Measurements from ENCODE around the gene ADGB. TPM values are rescaled to one million over a fixed set of nuclear protein-coding genes. Genes with fewer than 3 reads are reported as not detected.

Gene ADGB
- polyA plus RNA-seq, 2 of the 4 experiments (the other 2 are of a cell fraction): not detected

DNA sequence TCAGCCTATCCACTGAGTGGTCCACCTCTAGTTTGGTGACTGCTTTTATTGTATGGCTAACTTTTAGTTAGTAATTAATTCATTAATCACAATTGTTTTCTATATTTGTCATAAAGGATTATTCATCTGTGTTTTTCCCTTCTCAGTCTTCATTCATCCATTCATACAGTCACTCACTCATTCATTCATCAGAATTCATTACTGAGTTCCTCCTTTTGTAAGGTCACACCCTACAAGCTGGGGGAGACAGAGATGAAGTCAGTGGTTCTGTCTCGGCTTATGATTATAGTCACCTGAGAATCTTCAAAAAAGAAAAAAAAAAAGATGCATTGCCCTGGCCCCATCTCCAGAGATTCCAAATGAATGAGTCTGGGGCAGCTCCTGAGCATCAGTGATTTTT, 257.1 kb downstream of the ADGB start:
- ATAC-seq: no peak
- FAIRE-seq: no peak
- no peaks in the 10 kb centered on the region for H3K9me3 ChIP-seq
- WGBS (ENCODE audit: missing lambda C conversion rate): 75% methylated on average over 1 of the region's 1 CpG
- H3K4me1 ChIP-seq: peaks cover 6% of the 10 kb centered on the region
- POLR2A ChIA-PET: no interaction called here
- H3K4me2 ChIP-seq: no peak overlapping the region
- no peak overlapping the region for H3K4me3 ChIP-seq
- CTCF ChIA-PET: interaction anchor here (0.9 kb wide), 1 partner anchor 337 kb away, joined by 3 read pairs; no protein-coding TSS in a partner anchor
- no peak overlapping the region for H3K27ac ChIP-seq
- no peak for DNase-seq (ENCODE audit: low read depth in 1 of 2, low spot score in 1 of 2)
- no peak for TF ChIP-seq ZFP36 (IDR thresholded peaks at IDR 0.05; ENCODE audit: borderline replicate concordance, partially characterized antibody)
- TF ChIP-seq, protein P1, sequence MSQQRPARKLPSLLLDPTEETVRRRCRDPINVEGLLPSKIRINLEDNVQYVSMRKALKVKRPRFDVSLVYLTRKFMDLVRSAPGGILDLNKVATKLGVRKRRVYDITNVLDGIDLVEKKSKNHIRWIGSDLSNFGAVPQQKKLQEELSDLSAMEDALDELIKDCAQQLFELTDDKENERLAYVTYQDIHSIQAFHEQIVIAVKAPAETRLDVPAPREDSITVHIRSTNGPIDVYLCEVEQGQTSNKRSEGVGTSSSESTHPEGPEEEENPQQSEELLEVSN (IDR thresholded peaks at IDR 0.05; ENCODE audit: borderline replicate concordance, low read depth): no peak
- no peak for TF ChIP-seq POLR2A (IDR thresholded peaks at IDR 0.05; ENCODE audit: low read length)
- TF ChIP-seq FOSB (CRISPR knock-in tag; IDR thresholded peaks at IDR 0.05): no peak
- no peak for TF ChIP-seq TFCP2L1 (CRISPR knock-in tag; IDR thresholded peaks at IDR 0.05)
- no peak for TF ChIP-seq RNF2 (IDR thresholded peaks at IDR 0.05; ENCODE audit: borderline replicate concordance, low read depth)
- no peak for TF ChIP-seq JUNB (IDR thresholded peaks at IDR 0.05)
- TF ChIP-seq MAFK (IDR thresholded peaks at IDR 0.05; ENCODE audit: partially characterized antibody): no peak

DNA sequence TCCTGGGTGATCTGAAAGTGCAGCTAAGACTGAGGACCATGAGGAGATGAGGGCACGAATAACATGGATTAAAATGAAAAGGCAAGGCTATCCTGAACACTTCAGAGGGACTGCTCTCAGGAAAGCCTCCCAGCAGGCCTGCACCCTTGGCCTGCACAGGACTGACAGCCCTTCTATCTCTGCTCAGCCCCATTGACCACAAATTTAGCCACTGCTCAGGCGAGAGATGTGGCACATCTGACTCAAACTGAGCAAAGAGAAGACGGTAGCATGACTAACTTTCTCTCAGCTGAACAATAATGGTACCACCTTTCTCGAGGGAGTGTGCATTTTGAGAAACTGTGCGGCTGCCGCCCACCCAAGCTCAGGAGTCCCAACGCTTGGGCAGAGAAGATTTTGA, 257.5 kb downstream of the ADGB start:
- Histone ChIP-seq H3K27ac (no peak overlapping the region), H3K4me3 (no peak overlapping the region), H3K4me2 (no peak overlapping the region), H3K4me1 (peaks cover 6% of the 10 kb centered on the region), H3K9me3 (no peaks in the 10 kb centered on the region)
- ATAC-seq: no peak
- no peak for FAIRE-seq
- WGBS (ENCODE audit: missing lambda C conversion rate): 50% methylated on average over 7 of the region's 7 CpGs
- TF ChIP-seq ZC3H11A (IDR thresholded peaks at IDR 0.05): no peak
- no peak for TF ChIP-seq EHMT2 (IDR thresholded peaks at IDR 0.05; ENCODE audit: low read depth)
- TF ChIP-seq FOSL2 (IDR thresholded peaks at IDR 0.05): no peak
- TF ChIP-seq FOSL2 (CRISPR knock-in tag; IDR thresholded peaks at IDR 0.05): no peak
- TF ChIP-seq KDM5A (IDR thresholded peaks at IDR 0.05): no peak
- TF ChIP-seq, protein P2, sequence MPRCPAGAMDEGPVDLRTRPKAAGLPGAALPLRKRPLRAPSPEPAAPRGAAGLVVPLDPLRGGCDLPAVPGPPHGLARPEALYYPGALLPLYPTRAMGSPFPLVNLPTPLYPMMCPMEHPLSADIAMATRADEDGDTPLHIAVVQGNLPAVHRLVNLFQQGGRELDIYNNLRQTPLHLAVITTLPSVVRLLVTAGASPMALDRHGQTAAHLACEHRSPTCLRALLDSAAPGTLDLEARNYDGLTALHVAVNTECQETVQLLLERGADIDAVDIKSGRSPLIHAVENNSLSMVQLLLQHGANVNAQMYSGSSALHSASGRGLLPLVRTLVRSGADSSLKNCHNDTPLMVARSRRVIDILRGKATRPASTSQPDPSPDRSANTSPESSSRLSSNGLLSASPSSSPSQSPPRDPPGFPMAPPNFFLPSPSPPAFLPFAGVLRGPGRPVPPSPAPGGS (IDR thresholded peaks at IDR 0.05): no peak
- no peak for TF ChIP-seq SREBF2 (IDR thresholded peaks at IDR 0.05)
- TF ChIP-seq HEYL (CRISPR knock-in tag; IDR thresholded peaks at IDR 0.05): no peak
- no peak for TF ChIP-seq CHD2 (IDR thresholded peaks at IDR 0.05; ENCODE audit: low read length, partially characterized antibody)
- TF ChIP-seq CBX8 (IDR thresholded peaks at IDR 0.05): no peak
- TF ChIP-seq, protein P3, sequence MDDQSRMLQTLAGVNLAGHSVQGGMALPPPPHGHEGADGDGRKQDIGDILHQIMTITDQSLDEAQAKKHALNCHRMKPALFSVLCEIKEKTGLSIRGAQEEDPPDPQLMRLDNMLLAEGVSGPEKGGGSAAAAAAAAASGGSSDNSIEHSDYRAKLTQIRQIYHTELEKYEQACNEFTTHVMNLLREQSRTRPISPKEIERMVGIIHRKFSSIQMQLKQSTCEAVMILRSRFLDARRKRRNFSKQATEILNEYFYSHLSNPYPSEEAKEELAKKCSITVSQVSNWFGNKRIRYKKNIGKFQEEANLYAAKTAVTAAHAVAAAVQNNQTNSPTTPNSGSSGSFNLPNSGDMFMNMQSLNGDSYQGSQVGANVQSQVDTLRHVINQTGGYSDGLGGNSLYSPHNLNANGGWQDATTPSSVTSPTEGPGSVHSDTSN (IDR thresholded peaks at IDR 0.05): no peak
- TF ChIP-seq EP300 (IDR thresholded peaks at IDR 0.05): no peak
- TF ChIP-seq GATA3 (IDR thresholded peaks at IDR 0.05; ENCODE audit: borderline replicate concordance): no peak
- TF ChIP-seq, protein P4, sequence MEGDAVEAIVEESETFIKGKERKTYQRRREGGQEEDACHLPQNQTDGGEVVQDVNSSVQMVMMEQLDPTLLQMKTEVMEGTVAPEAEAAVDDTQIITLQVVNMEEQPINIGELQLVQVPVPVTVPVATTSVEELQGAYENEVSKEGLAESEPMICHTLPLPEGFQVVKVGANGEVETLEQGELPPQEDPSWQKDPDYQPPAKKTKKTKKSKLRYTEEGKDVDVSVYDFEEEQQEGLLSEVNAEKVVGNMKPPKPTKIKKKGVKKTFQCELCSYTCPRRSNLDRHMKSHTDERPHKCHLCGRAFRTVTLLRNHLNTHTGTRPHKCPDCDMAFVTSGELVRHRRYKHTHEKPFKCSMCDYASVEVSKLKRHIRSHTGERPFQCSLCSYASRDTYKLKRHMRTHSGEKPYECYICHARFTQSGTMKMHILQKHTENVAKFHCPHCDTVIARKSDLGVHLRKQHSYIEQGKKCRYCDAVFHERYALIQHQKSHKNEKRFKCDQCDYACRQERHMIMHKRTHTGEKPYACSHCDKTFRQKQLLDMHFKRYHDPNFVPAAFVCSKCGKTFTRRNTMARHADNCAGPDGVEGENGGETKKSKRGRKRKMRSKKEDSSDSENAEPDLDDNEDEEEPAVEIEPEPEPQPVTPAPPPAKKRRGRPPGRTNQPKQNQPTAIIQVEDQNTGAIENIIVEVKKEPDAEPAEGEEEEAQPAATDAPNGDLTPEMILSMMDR (IDR thresholded peaks at IDR 0.05): no peak
- ChIA-PET POLR2A (no interaction called here), CTCF (interaction anchor here (0.7 to 0.9 kb wide), 2 partner anchors 12 to 337 kb away, joined by 3 to 4 read pairs; no protein-coding TSS in a partner anchor)
- no peak for DNase-seq (ENCODE audit: low read depth in 1 of 2, low spot score in 1 of 2)

All from A549 (cell line).